NCI-H510A (cell line): Measurements from ENCODE around the gene TRIM69.
"Not testable (repeated sequence)": the region's sequence is repeated elsewhere in the genome, so short reads cannot be mapped to it uniquely, and the experiment has no call there.

ENCODE experiments used
- DNase-seq: peaks from one replicate; lab custom pipeline; 2025; lab: John Stamatoyannopoulos, UW

Gene TRIM69, protein sequence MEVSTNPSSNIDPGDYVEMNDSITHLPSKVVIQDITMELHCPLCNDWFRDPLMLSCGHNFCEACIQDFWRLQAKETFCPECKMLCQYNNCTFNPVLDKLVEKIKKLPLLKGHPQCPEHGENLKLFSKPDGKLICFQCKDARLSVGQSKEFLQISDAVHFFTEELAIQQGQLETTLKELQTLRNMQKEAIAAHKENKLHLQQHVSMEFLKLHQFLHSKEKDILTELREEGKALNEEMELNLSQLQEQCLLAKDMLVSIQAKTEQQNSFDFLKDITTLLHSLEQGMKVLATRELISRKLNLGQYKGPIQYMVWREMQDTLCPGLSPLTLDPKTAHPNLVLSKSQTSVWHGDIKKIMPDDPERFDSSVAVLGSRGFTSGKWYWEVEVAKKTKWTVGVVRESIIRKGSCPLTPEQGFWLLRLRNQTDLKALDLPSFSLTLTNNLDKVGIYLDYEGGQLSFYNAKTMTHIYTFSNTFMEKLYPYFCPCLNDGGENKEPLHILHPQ

DNA sequence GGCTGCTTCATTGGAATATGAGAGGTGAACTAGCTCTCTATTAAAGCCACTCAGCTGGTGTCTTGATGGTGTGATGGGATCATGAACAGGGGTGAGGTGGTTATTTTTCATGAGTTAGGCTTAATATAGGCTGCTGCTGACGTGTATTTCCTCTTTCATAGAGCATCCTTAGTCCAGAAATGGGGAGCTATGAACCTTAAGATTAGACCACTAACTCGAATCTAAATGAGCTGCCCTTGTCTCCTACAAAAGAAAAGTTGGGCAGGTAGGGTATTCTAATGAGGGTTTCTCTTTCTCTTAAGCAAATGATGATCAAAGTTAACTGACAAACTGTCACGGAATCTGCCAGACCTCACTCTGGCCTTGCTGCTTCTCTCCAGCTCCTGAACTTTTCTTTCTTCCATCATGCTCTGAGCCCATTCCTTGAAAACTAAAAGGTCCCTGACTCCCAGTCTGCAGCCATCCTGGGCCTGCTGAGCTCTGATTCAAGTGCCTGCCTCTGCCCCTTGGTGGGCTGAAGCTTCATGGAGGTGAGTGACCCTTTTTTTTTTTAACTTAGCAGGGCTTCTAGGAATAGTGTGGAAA lies at the start of gene TRIM69:
Gene TRIM69, plus strand, starts transcription at position 348 of the 585 bp plus-strand sequence. Its CDS starts 177 bp downstream, at position 525.
- DNase-seq: no peak

DNA sequence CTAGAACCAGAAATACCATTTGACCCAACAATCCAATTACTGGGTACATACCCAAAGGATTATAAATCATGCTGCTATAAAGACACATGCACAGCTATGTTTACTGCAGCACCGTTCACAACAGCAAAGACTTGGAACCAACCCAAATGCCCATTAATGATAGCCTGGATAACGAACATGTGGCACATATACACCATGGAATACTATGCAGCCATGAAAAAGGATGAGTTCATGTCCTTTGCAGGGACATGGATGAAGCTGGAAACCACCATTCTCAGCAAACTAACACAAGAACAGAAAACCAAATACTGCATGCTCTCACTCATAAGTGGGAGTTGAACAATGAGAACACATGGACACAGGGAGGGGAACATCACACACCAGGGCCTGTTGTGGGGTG lies 47.0 kb upstream of the TRIM69 start:
- DNase-seq: not testable (repeated sequence)

DNA sequence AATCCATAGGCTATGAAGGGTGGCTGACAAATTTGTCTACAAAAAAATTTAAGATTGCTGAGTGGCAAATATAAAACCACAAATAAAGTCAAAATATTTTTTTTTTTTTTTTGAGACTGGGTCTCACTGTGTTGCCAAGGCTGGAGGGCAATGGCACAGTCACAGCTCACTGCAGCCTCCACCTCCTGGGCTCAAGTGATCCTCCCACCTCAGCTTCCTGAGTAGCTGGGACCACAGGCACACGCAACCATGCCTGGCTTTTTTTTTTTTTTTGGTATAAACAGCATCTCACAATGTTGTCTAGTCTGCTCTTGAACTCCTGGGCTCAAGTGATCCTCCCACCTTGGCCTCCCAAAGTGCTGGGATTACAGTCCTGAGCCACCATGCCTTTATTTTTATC lies 46.1 kb upstream of the TRIM69 start:
- not testable (repeated sequence) for DNase-seq

DNA sequence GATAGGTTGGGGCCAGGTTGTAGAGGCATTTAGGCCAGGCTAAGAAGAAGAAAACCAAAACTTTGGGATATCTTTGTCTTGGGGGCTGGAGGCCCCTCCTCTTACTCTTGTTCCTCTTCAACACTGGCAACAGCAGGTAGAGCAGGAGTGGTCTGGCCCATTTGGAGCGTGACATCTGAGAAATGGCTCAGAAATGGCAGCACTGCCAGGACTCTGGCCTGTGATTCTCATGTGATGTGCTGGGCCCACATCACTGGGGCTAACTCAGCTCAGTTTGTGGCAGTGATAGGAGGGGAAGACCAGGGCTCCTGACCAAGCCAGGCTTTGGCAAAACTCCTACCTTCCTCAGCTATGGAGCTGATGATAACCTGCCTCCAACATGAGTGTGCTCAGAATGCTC lies 43.7 kb upstream of the TRIM69 start:
- no peak for DNase-seq

DNA sequence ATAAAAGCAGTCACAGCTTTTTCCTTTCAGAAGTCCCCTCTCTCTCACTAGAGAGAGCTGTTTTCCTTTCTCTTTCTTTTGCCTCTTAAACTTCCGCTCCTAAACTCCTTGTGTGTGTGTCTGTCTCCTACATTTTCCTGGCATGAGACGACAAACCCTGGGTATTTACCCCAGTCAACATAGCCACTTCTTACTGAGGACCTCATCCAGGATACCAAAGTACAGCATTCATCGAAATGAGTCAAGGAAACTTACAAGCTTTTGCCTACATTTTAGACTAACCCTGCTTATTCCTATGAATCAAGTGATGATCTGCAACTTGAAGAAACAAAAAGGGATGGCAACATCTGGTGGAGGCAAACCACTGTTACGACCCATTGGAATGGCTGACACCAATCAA lies 41.9 kb upstream of the TRIM69 start:
- no peak for DNase-seq

DNA sequence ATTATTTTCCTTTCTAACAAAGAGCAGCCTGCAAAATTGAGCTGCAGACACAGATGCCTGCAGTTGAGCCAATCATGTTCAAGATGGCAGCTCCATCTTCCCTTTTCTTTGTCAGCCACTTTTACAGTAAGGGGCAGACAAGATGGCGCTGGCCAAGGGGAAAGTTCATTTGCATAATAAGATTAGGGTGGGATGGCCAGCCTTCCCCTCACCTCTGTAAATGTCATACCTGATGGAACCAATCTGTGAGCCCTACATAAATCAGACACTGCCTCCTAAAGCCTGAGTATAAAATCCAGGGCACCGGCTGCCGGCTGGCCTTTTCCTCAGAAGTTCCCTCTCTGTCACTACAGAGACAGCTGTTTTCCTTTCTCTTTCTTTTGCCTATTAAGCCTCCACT lies 41.0 kb upstream of the TRIM69 start:
- no peak for DNase-seq

DNA sequence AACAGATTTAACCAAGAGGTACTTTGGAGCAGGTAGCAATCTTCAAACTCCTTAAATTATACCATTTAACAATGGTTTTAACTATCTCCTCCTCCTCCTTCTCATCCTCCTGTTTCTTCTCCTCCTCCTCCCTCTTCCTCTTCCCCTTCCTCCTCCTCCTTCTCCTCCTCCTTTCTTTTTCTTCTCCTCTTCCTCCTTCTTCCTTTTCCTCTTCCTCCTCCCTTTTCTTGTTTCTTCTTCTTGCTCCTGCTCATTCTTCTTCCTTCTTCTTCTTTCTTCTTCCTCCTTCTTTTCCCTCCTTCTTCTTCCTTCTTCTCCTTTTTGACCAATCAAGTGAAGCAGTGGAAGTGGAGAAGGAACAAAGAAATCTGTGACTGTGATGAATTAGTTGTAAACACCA lies 39.3 kb upstream of the TRIM69 start:
- no peak for DNase-seq

DNA sequence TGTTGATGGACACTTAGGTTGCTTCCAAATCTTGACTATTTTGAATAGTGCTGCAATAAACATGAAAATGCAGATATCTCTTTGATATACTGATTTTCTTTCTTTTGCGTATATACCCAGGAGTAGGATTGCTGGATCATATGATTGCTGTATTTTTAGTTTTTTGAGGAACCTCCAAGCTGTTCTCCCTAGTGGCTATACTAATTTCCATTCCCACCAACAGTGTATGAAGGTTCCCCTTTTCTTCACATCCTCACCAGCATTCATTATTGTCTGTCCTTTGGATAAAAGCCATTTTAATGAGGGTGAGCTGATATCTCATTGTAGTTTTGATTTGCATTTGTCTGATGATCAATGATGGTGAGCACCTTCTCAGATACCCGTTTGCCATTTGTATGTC lies 37.7 kb upstream of the TRIM69 start:
- DNase-seq: no peak

DNA sequence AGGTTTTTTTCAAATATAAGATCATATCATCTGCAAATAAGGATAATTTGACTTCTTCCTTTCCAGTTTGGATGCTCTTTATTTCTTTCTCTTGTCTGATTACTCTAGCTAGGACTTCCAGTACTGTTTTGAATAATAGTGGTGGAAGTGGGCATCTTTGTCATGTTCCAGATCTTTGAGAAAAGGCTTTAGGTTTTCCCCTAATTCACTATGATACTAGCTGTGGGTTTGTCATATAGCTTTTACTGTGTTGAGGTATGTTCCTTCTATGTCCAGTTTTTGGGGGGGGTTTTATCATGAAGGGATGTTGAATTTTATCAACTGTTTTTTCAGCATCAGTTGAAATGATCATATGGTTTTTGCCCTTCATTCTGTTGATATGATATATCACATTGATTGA lies 35.7 kb upstream of the TRIM69 start:
- DNase-seq: not testable (repeated sequence)

DNA sequence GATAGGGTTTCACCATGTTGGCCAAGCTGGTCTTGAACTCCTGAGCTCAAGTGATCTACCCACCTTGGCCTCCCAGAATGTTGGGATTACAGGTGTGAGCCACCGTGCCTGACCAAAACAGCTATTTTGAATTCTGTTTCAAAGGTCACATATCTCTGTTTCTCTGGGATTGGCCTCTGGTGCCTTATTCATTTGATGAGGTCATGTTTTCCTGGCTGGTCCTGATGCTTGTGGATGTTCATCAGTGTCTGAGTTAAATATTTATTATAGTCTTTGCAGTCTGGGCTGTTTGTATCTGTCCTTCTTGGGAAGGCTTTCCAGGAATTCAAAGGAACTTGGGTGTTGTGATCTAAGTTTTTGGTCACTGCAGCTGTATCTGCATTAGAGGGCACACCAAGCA lies 30.3 kb upstream of the TRIM69 start:
- DNase-seq: no peak

DNA sequence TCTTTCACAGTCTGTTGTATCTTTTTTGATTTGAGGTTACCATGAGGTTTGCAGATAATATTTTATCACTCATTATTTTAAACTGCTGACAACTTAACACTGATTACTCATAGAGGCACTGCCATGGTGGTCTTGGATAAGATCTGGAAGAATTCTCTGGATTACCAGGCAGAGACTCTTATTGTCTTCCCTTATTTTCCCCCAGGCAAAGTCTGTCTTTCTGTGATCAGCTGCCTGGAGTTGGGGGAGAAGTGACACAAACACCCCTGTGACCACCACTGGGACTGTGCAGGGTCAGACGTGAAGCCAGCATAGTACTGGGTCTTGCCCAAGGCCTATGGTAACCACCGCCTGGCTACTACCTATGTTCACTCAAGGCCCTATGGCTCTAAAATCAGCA lies 29.9 kb upstream of the TRIM69 start:
- DNase-seq: no peak

DNA sequence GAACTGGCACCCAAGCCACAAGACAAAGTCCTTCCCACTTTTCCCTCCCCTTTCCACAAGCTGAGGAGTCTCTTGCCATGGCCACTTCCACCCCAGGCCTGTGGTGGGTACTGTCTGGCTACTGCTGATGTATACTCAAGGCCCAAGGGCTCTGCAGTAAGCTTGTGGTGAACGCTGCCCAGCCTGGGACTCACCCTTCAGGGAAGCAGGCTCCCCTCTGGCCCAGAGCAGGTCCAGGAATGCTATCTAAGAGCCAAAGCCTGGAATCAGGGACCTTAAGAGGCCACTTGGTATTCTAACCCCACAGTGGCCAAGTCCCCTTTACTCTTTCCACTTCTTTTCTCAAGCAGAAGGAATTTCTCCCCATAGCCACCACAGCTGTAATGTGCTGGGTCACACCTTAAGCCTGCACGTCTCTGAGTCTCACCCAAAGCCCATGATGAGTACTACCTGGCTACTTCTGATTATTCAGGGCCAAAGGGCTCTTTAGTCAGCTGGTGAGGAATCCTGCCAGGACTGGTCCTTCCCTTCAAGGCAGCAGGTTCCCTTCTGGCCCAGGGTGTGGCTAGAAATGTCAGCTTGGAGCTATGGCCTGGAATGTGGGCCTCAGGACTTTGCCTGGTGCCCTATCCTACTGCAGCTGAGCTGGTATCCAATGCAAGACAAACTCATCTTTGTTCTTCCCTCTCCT lies 29.2 kb upstream of the TRIM69 start:
- no peak for DNase-seq

DNA sequence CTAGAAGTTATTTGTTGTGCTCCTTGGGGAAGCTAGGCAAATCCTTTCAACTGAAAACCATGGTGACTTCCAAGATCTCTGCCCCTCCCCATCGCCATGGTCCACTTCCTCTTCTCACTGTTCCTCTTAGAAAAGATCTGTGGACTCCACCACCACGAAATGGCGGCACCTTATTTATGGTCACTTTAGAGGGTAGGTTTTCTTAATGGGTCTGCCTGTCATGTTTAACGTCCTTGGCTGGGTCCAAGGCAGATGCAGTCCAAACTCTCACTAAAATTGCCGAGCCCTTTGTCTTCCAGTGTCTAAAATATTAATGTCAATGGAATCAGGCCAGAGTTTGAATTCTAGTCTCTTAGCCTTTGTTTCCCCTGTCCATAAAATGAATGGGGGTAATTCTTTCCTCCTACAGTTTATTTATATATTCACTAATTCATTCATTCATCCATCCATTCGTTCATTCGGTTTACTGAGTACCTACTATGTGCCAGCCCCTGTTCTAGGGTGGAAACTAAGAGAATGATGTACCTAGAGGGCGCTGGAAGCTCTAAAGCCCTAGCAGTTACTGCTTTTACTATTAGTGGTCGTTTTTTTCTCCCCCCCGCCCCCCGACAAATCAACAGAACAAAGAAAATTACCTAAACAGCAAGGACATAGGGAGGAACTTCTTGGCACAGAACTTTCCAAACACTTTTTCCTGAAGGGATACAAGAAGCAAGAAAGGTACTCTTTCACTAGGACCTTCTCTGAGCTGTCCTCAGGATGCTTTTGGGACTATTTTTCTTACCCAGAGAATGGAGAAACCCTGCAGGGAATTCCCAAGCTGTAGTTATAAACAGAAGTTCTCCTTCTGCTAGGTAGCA lies 25.9 kb upstream of the TRIM69 start:
- no peak for DNase-seq

DNA sequence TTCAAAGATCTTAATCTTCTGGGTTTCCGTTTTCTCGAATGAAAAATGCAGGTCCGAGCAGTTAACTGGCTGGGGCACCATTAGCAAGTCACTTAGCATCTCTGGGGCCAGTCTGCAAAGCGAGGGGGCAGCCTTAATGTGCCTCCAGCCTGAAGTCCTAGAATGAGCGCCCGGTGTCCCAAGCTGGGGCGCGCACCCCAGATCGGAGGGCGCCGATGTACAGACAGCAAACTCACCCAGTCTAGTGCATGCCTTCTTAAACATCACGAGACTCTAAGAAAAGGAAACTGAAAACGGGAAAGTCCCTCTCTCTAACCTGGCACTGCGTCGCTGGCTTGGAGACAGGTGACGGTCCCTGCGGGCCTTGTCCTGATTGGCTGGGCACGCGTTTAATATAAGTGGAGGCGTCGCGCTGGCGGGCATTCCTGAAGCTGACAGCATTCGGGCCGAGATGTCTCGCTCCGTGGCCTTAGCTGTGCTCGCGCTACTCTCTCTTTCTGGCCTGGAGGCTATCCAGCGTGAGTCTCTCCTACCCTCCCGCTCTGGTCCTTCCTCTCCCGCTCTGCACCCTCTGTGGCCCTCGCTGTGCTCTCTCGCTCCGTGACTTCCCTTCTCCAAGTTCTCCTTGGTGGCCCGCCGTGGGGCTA lies 25.1 kb upstream of the TRIM69 start, which contains the start of the genes B2M and PATL2:
Gene B2M, plus strand, starts transcription at position 422 of the 647 bp plus-strand sequence. Its CDS starts 30 bp downstream, at position 452.
Gene PATL2, minus strand, starts transcription at position 228 of the 647 bp plus-strand sequence. CDS start 34,833 bp downstream, outside the sequence.
- DNase-seq: peak; percentile 53

DNA sequence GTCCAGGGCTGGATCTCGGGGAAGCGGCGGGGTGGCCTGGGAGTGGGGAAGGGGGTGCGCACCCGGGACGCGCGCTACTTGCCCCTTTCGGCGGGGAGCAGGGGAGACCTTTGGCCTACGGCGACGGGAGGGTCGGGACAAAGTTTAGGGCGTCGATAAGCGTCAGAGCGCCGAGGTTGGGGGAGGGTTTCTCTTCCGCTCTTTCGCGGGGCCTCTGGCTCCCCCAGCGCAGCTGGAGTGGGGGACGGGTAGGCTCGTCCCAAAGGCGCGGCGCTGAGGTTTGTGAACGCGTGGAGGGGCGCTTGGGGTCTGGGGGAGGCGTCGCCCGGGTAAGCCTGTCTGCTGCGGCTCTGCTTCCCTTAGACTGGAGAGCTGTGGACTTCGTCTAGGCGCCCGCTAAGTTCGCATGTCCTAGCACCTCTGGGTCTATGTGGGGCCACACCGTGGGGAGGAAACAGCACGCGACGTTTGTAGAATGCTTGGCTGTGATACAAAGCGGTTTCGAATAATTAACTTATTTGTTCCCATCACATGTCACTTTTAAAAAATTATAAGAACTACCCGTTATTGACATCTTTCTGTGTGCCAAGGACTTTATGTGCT lies 24.5 kb upstream of the TRIM69 start:
- DNase-seq: no peak

DNA sequence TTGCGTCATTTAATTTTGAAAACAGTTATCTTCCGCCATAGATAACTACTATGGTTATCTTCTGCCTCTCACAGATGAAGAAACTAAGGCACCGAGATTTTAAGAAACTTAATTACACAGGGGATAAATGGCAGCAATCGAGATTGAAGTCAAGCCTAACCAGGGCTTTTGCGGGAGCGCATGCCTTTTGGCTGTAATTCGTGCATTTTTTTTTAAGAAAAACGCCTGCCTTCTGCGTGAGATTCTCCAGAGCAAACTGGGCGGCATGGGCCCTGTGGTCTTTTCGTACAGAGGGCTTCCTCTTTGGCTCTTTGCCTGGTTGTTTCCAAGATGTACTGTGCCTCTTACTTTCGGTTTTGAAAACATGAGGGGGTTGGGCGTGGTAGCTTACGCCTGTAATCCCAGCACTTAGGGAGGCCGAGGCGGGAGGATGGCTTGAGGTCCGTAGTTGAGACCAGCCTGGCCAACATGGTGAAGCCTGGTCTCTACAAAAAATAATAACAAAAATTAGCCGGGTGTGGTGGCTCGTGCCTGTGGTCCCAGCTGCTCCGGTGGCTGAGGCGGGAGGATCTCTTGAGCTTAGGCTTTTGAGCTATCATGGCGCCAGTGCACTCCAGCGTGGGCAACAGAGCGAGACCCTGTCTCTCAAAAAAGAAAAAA lies 23.9 kb upstream of the TRIM69 start:
- peak; percentile 26 for DNase-seq

DNA sequence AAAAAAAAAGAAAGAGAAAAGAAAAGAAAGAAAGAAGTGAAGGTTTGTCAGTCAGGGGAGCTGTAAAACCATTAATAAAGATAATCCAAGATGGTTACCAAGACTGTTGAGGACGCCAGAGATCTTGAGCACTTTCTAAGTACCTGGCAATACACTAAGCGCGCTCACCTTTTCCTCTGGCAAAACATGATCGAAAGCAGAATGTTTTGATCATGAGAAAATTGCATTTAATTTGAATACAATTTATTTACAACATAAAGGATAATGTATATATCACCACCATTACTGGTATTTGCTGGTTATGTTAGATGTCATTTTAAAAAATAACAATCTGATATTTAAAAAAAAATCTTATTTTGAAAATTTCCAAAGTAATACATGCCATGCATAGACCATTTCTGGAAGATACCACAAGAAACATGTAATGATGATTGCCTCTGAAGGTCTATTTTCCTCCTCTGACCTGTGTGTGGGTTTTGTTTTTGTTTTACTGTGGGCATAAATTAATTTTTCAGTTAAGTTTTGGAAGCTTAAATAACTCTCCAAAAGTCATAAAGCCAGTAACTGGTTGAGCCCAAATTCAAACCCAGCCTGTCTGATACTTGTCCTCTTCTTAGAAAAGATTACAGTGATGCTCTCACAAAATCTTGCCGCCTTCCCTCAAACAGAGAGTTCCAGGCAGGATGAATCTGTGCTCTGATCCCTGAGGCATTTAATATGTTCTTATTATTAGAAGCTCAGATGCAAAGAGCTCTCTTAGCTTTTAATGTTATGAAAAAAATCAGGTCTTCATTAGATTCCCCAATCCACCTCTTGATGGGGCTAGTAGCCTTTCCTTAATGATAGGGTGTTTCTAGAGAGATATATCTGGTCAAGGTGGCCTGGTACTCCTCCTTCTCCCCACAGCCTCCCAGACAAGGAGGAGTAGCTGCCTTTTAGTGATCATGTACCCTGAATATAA lies 23.0 kb upstream of the TRIM69 start:
- DNase-seq: no peak

DNA sequence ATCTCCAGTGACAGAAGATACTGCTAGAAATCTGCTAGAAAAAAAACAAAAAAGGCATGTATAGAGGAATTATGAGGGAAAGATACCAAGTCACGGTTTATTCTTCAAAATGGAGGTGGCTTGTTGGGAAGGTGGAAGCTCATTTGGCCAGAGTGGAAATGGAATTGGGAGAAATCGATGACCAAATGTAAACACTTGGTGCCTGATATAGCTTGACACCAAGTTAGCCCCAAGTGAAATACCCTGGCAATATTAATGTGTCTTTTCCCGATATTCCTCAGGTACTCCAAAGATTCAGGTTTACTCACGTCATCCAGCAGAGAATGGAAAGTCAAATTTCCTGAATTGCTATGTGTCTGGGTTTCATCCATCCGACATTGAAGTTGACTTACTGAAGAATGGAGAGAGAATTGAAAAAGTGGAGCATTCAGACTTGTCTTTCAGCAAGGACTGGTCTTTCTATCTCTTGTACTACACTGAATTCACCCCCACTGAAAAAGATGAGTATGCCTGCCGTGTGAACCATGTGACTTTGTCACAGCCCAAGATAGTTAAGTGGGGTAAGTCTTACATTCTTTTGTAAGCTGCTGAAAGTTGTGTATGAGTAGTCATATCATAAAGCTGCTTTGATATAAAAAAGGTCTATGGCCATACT lies 21.1 kb upstream of the TRIM69 start:
- DNase-seq: no peak
